ENCODE results near the gene TSPAN32. TPM values are rescaled to one million over a fixed set of nuclear protein-coding genes. Genes with fewer than 3 reads are reported as not detected.

Gene TSPAN32
- total RNA-seq, 2 experiments from 2014 or later, result 0.69 to 2.0 TPM

- no peaks in the 10 kb centered on the region for H3K79me2 ChIP-seq (ENCODE audit: insufficient read depth, low read depth, low read length)
- no peak overlapping the region for H3K4me2 ChIP-seq (ENCODE audit: low read length)
- BruUV-seq (replicated peaks), result no TSS peak
- no peaks in the 10 kb centered on the region for H4K20me1 ChIP-seq (ENCODE audit: insufficient read depth, low read length)
- H3K4me3 ChIP-seq (ENCODE audit: low read depth, low read length, poor library complexity, severe bottlenecking), result no peak overlapping the region
- no peaks in the 10 kb centered on the region for H3K9me2 ChIP-seq (ENCODE audit: insufficient read depth, low read length)
- no peak overlapping the region for H2AFZ ChIP-seq (ENCODE audit: low read length)
- intact Hi-C loops (cut with micrococcal nuclease; ENCODE audit: unreplicated experiment), result no loop called here
- no peak overlapping the region for H3K27ac ChIP-seq (ENCODE audit: low read depth, low read length, poor library complexity, severe bottlenecking)
- no peak for TF ChIP-seq CTCF (conservative IDR thresholded peaks at IDR 0.05; ENCODE audit: low read length)
- TF ChIP-seq EZH2phosphoT487 (IDR thresholded peaks at IDR 0.05; ENCODE audit: borderline replicate concordance, low read depth, low read length), result no peak
- H3K36me3 ChIP-seq (ENCODE audit: insufficient read depth, low read length), result no peaks in the 10 kb centered on the region
- CTCF ChIA-PET (ENCODE audit: unreplicated experiment), result no interaction called here
- DNase-seq (ENCODE audit: low spot score), result no peak
- peaks cover 7% of the 10 kb centered on the region for H3K4me1 ChIP-seq (ENCODE audit: insufficient read depth, low read length, poor library complexity, severe bottlenecking)
- H3K9me3 ChIP-seq (ENCODE audit: low read length), result no peaks in the 10 kb centered on the region
- POLR2A ChIA-PET, result no interaction called here
Measured at GRCh38 chr11:2260491-2261364, 41.1 kb upstream of the TSPAN32 start.

- POLR2A ChIA-PET, result no interaction called here
- no peaks in the 10 kb centered on the region for H3K9me3 ChIP-seq (ENCODE audit: low read length)
- TF ChIP-seq CTCF (conservative IDR thresholded peaks at IDR 0.05; ENCODE audit: low read length) (no peak), EZH2phosphoT487 (IDR thresholded peaks at IDR 0.05; ENCODE audit: borderline replicate concordance, low read depth, low read length) (no peak)
- H3K27ac ChIP-seq (ENCODE audit: low read depth, low read length, poor library complexity, severe bottlenecking), result no peak overlapping the region
- no peaks in the 10 kb centered on the region for H3K79me2 ChIP-seq (ENCODE audit: insufficient read depth, low read depth, low read length)
- no peak overlapping the region for H3K4me2 ChIP-seq (ENCODE audit: low read length)
- no TSS peak for BruUV-seq (replicated peaks)
- DNase-seq (ENCODE audit: low spot score), result no peak
- H2AFZ ChIP-seq (ENCODE audit: low read length), result no peak overlapping the region
- H3K4me1 ChIP-seq (ENCODE audit: insufficient read depth, low read length, poor library complexity, severe bottlenecking), result peaks cover 11% of the 10 kb centered on the region
- intact Hi-C loops (cut with micrococcal nuclease; ENCODE audit: unreplicated experiment), result no loop called here
- CTCF ChIA-PET (ENCODE audit: unreplicated experiment), result no interaction called here
- no peaks in the 10 kb centered on the region for H3K36me3 ChIP-seq (ENCODE audit: insufficient read depth, low read length)
- no peaks in the 10 kb centered on the region for H3K9me2 ChIP-seq (ENCODE audit: insufficient read depth, low read length)
- H4K20me1 ChIP-seq (ENCODE audit: insufficient read depth, low read length), result no peaks in the 10 kb centered on the region
- no peak overlapping the region for H3K4me3 ChIP-seq (ENCODE audit: low read depth, low read length, poor library complexity, severe bottlenecking)
Measured at GRCh38 chr11:2261436-2262230, 40.2 kb upstream of the TSPAN32 start.
